ENCODE results near the gene ATMIN. TPM values are rescaled to one million over a fixed set of nuclear protein-coding genes. Genes with fewer than 3 reads are reported as not detected.

The ATMIN gene
- total RNA-seq, 1 experiment from 2014 or later, result 31.2 TPM

GRCh38 chr16:81001330-81001729 lies 34.3 kb upstream of the ATMIN start:
- Histone ChIP-seq H3K4me3 (no peak overlapping the region), H3K36me3 (ENCODE audit: low read depth) (peaks cover 5% of the 10 kb centered on the region; the same call in 1 of the 2 replicates), H3K79me2 (ENCODE audit: low read depth) (peaks cover 98% of the 10 kb centered on the region), H3K9me2 (ENCODE audit: insufficient read depth) (no peaks in the 10 kb centered on the region), H3F3A (ENCODE audit: insufficient read depth, low read depth) (peaks cover 8% of the 10 kb centered on the region; the same call in 1 of the 2 replicates), H4K20me1 (ENCODE audit: insufficient read depth) (peaks cover 27% of the 10 kb centered on the region), H3K4me1 (replicated peaks; ENCODE audit: insufficient read depth) (peaks cover 20% of the 10 kb centered on the region), H3K9me3 (ENCODE audit: insufficient read depth, low read depth) (no peaks in the 10 kb centered on the region), H3K27ac (no peak overlapping the region), H3K27me3 (ENCODE audit: insufficient read depth, low read depth) (no peaks in the 10 kb centered on the region), H3K4me2 (no peak overlapping the region), H2AFZ (no peak overlapping the region)
- DNase-seq, result no peak
- intact Hi-C loops (cut with micrococcal nuclease; ENCODE audit: unreplicated experiment), result loop anchor here (10.0 kb wide), 1 partner anchor 723 kb away; no protein-coding TSS in a partner anchor
- TF ChIP-seq EZH2 (IDR thresholded peaks at IDR 0.05; ENCODE audit: low read depth) (no peak), CTCF (conservative IDR thresholded peaks at IDR 0.05) (no peak)
- BruUV-seq (replicated peaks), result no TSS peak
- CTCF ChIA-PET, result no interaction called here
- POLR2A ChIA-PET (ENCODE audit: unreplicated experiment), result interaction anchor here (0.5 kb wide), 1 partner anchor 30 kb away, joined by 4 read pairs; no protein-coding TSS in a partner anchor

GRCh38 chr16:81003064-81003463 lies 32.6 kb upstream of the ATMIN start:
- no peak overlapping the region for H2AFZ ChIP-seq
- peaks cover 20% of the 10 kb centered on the region for H3K4me1 ChIP-seq (replicated peaks; ENCODE audit: insufficient read depth)
- H3K4me3 ChIP-seq, result no peak overlapping the region
- peaks cover 10% of the 10 kb centered on the region for H3F3A ChIP-seq (ENCODE audit: insufficient read depth, low read depth)
- peaks cover 5% of the 10 kb centered on the region; the same call in 1 of the 2 replicates for H3K36me3 ChIP-seq (ENCODE audit: low read depth)
- no TSS peak for BruUV-seq (replicated peaks)
- intact Hi-C loops (cut with micrococcal nuclease; ENCODE audit: unreplicated experiment), result loop anchor here (10.0 kb wide), 1 partner anchor 722 kb away; no protein-coding TSS in a partner anchor
- H3K27me3 ChIP-seq (ENCODE audit: insufficient read depth, low read depth), result no peaks in the 10 kb centered on the region
- ChIA-PET CTCF (no interaction called here), POLR2A (ENCODE audit: unreplicated experiment) (no interaction called here)
- H3K9me2 ChIP-seq (ENCODE audit: insufficient read depth), result no peaks in the 10 kb centered on the region
- no peak for TF ChIP-seq EZH2 (IDR thresholded peaks at IDR 0.05; ENCODE audit: low read depth)
- no peak for TF ChIP-seq CTCF (conservative IDR thresholded peaks at IDR 0.05)
- DNase-seq, result no peak
- no peaks in the 10 kb centered on the region for H3K9me3 ChIP-seq (ENCODE audit: insufficient read depth, low read depth)
- H4K20me1 ChIP-seq (ENCODE audit: insufficient read depth), result peaks cover 27% of the 10 kb centered on the region
- H3K4me2 ChIP-seq, result no peak overlapping the region
- peaks cover 90% of the 10 kb centered on the region for H3K79me2 ChIP-seq (ENCODE audit: low read depth)
- H3K27ac ChIP-seq, result no peak overlapping the region

DNA sequence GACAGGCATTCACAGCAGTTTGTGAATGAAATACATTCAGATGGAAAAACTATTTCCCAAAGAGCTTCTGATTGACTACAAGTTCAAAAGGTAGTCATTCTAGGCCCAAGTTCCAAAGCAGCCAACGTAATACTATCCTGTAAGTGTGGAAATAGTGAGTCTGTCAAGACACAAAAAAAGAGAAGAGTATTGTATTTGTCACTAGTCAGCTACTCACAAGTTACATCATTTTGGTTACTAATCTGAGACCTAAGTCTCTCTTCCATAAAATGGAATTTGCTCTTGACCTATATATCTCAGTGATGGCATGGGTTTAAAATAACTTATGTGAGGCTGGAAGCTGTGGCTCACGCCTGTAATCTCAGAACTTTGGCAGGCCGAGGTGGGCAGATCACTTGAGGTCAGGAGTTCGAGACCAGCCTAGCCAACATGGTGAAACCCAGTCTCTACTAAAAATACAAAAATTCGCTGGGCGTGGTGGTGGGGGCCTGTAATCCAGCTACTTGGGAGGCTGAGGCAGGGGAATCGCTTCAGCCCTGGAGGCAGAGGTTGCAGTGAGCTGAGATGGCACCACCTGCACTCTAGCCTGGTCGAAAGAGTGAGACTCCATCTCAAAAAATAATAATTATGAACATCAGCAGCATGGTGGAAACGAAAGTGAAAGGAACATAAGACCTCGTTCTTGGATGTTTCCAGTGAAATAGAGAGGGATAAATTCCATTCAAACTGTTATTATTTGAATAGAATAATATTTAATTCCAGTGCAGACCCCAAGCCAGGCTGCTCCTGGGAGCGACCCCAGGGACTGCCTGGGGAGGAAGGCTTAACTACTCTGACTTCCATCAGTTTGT lies 31.8 kb upstream of the ATMIN start:
- Histone ChIP-seq H3K27ac (no peak overlapping the region), H3K9me3 (ENCODE audit: insufficient read depth, low read depth) (no peaks in the 10 kb centered on the region), H3F3A (ENCODE audit: insufficient read depth, low read depth) (peaks cover 12% of the 10 kb centered on the region), H3K36me3 (ENCODE audit: low read depth) (peaks cover 5% of the 10 kb centered on the region; the same call in 1 of the 2 replicates), H3K9me2 (ENCODE audit: insufficient read depth) (no peaks in the 10 kb centered on the region), H3K4me1 (replicated peaks; ENCODE audit: insufficient read depth) (peaks cover 25% of the 10 kb centered on the region), H4K20me1 (ENCODE audit: insufficient read depth) (peaks cover 24% of the 10 kb centered on the region), H2AFZ (no peak overlapping the region), H3K27me3 (ENCODE audit: insufficient read depth, low read depth) (no peaks in the 10 kb centered on the region), H3K4me3 (no peak overlapping the region), H3K4me2 (peak overlapping the region; percentile 91), H3K79me2 (ENCODE audit: low read depth) (peaks cover 90% of the 10 kb centered on the region)
- BruUV-seq (replicated peaks), result no TSS peak
- CTCF ChIA-PET, result interaction anchor here (0.6 to 1.8 kb wide), 2 partner anchors 10 to 26 kb away, joined by 4 to 16 read pairs; no protein-coding TSS in a partner anchor
- no peak for TF ChIP-seq EZH2 (IDR thresholded peaks at IDR 0.05; ENCODE audit: low read depth)
- intact Hi-C loops (cut with micrococcal nuclease; ENCODE audit: unreplicated experiment), result loop anchor here (10.0 kb wide), 1 partner anchor 721 kb away; no protein-coding TSS in a partner anchor
- POLR2A ChIA-PET (ENCODE audit: unreplicated experiment), result no interaction called here
- DNase-seq, result no peak
